Measurements from ENCODE around the gene NRG2.

- TF ChIP-seq CTCF (IDR thresholded peaks at IDR 0.05), result no peak
- no peak for TF ChIP-seq POLR2A (IDR thresholded peaks at IDR 0.05)
Measured at GRCh38 chr5:140055152-140055551, 12.1 kb upstream of the NRG2 start.

Measured in body of pancreas (tissue), 4 donors.